GM18520 (cell line): ENCODE results near the gene KSR2.

Experiments
- ATAC-seq: cut with Tn5 transposase; IDR thresholded peaks from one replicate; pipeline ENCODE4 v1.9.1; 2021; ENCODE audit not compliant: unreplicated experiment

KSR2 gene

DNA sequence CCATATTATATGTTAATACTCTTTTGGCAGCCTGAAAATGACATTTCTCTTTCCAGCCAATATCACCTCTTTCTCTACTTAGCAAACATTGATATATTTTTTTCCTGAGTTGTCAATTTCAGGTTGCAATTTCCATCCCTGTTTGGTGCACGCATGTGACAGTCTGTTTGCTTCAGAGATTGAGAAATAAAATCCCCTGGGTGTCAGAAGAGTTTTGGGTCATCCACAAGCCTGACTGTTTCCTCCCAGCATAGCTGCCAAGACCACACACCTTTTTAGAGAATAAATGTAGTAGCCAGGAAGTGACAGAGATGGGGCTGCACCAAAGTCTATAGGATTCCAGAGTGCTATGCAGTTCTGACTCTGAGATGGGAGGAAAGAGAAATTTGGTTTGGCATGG lies 462.5 kb downstream of the KSR2 start:
- no peak for ATAC-seq

DNA sequence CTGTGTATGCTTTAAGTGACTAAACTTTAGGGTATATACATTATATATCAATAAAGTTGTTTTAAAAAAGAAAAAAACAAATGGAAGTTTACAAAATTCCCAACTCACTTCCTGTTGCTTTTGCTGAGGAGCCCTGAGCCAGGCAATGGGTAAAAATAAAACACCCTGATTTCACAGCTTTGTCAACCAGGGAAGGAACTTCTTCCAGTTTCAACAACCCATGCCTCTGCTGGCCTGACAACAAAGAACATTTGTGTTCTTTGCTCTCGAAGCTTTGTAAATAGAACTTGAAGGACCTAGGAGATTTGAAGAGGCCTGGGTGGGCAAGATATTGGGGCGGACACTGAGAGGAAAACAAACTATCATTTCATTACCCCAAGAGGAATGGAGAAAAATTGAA lies 466.2 kb downstream of the KSR2 start:
- no peak for ATAC-seq

DNA sequence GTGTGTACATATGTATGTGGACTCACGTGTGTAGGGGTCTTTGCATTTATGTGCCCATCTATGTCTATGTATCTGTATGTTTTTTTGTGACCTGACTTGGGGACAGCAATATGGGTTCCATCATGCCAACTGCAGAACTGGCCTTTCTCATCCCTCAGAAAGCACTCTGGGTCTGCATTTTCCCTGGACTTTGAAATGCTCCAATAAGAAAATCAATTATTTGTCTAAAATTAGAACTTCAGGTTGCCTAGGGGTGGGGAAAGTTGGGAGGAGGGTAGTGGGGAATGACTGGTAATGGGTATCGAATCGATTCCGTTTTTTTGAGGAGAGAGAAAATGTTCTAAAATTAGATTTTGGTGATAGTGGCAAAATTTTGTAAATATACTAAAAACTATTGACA lies 466.6 kb downstream of the KSR2 start:
- no peak for ATAC-seq

DNA sequence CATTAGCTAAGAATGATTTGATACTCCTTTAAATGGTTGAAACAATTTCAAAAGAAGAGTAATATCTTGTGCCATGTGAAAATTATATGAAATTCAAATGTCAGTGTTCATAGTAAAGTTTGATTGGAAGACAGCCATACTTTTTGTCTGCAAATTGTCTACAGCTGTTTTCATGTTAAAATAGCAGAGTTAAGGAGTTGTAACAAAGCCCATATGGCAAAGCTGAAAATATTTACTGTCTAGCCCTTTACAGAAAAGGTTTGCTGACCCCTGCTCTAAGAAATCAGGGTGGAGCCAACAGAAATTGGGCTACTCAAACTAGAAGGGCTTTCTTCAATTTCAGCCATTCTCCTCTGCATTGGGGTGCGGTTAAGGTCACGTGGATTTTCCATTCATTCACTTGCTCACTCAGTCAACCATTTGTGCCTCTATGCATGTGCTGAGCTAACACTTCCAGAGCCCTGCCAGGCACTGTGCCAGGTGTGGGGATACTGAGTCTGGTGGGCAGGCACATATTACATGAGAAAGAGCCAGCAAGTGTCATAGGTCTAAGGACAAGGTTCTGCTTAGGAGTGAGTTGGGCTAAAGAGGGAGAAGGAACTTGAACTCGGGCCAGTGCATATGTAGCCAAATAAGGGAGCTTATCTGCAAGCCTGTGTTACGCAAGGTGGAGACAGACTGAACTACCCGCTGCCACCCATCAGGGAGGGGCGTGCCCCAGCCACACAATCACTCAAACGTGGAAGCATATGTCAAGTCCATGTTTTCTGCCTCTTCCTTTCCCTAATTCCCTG lies 467.5 kb downstream of the KSR2 start:
- no peak for ATAC-seq

DNA sequence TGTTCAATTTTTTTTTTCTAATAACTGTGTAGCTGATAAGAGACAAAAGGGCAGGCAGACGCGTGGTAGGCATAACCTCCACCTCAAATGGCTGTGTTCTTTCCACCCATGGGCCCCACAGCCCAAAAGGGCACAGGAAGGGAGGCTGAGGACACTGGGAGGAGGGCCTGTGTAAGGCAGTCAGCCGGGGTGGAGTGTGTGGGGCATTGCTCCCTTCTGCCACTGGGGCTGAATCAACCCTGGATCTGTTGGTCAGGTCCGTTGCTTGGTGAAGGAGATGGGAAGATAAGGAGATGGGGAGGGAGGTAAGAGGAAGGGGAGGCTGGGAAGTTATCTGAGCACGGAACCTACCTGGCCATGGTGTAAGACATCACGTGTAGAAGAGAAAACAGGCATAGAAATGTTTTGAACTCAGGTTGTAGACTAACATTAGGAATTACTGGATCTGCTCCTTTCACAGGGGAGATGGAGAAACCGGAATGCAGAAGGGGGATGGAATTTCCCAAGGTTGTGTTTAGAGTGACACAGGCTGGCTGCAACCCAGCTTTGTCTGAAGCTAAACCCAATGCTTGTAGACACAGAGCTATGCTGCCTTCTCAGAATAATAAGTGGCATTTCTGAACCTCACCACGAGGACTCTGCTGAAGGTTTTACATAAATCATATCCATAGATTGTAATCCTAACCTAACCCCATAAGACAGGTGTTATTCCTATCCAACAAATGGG lies 468.9 kb downstream of the KSR2 start:
- no peak for ATAC-seq

DNA sequence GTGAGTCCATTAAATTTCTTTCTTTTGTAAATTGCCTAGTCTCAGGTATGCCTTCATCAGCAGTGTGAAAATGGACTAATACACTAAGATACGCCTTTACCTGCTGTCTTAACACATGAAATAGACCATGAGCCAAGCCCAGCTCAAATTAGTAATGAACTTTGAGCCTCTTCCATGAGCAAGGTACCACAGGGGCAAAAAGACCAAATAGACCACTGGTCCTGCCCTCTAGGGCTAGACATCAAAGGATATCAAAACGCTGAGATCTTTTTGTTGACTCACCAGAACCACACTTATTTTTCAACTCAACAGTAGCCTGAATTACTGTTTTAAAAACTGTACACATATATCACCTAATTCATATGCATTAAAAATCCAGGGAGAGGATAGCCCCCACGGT lies 469.9 kb downstream of the KSR2 start:
- ATAC-seq = no peak

DNA sequence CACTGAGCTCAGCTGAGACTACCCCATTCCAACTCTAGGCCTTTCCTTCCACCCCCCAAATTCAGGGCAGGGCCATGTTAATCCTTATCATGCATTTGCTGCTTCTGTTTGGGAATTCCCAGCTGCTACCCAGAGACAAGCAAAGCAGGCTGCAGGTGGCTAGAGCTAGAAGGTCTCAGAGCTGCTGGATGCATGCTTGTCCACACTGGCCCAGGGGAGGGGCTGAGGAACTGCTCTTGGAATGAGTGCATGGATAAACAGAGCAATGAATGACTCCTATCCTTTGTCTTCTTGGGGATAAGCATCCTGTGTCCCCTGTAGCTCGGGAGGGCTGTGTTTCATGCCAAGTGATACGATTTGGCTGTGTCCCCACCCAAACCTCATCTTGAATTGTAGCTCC lies 470.5 kb downstream of the KSR2 start:
- no peak for ATAC-seq

DNA sequence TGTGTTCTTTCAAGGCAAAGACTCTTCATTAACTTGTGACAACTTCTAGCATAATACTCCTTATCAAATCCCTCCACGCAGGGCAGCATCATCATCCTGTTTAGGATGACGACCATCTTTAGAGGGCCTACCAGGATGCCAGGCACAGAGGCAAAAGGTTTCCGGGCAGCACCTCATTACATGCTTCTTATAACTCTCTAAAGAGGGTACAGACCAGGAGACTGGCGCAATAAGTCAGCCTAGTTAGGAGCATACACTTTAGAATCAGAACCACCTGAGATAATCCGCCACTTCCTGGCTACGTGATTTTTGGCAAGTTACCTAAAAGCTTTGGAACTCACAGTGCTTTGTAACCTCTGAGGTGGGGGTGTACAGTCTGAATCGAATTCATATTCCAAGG lies 471.4 kb downstream of the KSR2 start:
- no peak for ATAC-seq

DNA sequence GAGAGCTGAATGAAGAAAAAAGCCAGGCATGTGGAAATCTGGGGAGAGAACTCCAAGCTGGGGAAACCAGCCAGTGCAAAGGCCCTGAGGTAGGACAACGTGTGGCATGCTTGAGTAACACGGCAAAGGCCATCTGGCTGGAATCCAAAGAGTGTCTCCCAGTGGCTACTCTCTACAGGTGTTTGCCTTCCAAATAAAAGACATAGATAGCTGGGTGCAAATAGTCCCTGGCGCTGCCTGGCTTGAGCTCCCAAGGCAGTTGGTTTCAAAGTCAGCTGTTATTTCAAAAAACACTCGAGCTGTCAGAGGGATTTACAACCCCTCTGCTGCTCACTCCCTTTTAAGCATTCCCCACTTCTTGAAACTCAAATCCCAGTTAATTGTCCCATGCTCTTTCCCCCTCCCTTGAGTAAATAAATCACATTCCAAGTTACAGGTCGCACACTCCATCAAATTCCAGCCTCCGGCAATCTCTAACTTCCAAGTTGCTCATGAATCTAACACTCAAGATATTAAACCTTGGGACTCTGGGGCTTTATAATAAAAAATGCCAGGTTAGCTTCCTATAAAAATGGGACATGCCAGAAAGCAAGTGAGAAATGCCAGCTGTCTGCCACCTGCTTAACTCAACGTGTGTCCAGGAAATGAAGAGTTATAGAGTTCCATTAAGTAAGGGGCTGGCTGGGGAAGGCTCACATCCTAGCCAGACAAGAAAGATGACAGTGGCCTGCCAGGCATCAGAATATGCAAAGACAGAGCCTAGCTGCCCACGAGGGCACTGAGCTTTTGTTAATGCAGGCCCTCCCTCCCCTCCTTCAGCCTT lies 473.7 kb downstream of the KSR2 start:
- no peak for ATAC-seq

DNA sequence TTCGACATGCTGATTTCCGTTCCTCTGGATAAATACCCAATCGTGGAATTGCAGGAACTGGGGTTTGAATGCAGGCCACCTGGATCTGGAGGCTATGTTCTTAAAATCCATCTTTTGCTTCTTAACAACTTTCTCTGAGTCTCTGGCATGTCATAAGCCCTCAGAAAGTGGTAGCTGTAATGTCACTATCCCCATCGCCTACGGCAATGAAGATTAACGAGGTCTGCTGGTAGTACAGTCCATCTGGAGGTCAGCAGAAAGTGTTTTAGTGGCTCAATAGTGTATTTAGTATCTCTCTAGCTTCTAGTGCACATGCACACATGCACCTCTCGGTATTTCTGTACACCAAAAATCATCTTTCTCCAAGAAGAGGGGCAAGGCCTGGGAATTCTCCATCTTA lies 477.1 kb downstream of the KSR2 start:
- no peak for ATAC-seq

DNA sequence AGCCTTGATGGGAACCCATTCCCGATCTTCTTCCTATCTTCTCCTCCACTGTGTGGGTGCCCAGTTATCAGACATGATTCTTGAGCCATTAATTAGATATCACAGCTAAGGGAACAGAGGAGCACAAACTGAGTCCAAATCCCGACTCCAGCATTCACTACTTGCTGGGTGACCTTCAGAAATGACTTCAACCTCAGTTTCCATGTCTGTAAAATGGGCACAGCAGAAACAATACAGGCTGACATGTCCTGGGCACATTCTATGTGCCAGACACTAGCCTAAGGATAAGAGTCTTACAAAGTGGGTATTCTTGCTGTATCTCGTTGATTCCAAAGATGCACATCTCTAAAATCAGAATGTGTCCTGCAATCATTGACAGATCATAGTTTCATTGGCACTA lies 478.7 kb downstream of the KSR2 start:
- ATAC-seq = no peak

DNA sequence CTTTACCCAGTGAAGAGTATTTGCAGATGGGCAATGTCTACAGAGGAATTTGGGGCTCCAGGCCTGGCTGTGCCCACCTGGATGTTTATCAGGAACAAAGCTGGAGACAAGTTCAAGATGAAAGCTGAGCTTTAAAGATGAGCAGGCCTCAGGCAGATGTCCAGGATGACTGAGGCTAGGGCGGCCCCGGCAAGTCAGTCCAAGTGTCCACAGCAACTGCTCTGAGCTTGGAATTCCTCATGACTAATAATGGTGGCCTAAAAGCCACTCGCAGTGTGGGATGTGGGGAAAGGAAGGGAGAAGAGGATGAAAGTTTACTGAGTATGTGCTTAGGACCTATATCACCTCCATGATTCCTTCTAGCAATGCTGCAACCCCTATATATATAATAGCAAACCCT lies 479.1 kb downstream of the KSR2 start:
- no peak for ATAC-seq

DNA sequence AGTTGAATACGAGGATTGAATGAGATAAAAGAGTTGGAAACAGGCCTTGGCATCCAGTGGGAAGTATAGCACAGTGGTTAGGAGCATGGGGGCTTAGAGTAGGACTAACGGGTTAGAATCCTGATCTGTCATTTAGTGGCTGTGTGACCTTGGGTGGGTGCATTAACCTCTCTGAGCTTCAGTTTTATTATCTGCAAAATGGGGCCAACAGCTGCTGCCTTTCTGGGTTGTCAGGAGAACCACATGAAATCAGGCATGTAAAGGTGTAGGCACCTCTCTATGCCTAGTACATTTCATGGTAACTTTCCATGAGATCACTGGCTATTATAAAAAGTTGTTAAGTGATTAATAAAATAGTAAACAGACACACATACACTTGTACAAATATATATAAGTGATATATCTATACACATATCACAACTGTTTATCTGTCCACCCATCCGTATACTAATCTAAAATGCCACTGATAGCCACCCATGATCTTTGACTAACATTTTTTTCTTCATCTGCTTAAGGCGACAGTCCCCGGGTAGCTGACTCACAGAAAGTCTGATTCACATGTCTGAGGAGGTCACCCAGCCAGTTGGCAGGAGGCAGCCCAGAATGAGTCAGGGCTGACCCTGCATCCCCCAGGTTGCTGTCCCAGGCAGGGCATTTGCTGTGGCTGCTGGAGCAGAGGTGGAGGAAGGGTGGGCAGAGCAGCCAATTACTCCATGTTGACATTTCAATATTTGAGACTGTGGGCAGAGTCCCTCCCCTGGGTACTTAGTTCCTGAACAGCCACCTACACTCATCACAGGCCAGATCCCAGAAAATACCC lies 481.7 kb downstream of the KSR2 start:
- no peak for ATAC-seq

DNA sequence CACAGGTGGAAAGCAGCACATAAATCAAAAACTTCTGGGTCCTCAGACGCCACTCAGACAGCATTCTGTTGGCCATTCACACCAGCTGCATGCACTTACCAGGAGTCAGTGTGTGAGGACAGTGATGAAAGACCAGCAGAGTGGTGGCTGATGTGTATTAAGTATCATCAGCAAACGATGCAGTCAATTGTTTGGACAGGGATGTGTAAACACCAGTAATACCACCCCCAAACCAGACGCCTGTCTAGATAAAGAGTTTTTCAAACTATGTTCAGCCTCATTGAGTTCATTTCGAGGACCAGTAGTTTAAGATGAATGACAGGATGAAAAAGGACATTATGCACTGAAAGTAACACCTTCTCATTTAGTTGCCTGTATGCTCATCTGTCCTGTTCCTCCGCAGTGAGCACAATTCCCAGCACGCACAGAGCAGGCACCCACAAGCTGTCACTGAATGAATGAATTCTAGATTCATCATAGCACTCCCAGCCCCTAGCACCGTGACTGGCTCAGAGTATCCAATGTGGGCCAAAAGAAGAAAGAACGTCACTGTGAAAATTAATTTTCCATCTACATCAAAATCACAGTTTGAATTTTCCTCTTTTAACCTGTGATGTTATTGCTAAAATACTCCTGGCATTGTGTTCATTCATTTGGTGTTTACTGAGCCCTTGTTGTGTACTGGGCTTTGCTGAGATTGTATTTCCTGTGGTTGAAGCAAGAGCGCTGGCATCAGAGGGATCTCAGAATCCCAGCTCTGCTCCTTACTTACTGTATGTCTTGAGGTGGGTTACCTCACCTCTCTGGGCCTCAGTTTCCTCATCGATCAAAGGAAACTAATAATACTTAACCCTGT lies 482.6 kb downstream of the KSR2 start:
- no peak for ATAC-seq

DNA sequence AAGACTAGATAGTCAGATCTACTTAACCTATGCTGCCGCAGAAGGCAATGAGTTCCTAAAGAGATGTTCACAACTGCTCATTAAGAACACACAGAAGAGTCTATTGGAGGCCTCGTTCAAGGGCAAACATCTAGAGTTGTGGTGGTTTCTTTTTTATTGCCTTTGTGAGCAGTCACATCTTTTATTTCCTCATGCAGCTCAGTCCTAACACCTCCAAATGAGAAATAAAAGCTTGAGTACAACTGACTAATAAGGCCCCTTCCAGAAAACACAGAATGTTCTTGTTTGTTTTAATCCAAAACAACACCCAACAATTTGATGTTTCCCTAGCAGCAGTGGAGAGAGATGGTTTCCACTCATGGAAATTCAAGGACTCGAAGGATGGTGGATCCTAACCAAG lies 483.9 kb downstream of the KSR2 start:
- no peak for ATAC-seq

DNA sequence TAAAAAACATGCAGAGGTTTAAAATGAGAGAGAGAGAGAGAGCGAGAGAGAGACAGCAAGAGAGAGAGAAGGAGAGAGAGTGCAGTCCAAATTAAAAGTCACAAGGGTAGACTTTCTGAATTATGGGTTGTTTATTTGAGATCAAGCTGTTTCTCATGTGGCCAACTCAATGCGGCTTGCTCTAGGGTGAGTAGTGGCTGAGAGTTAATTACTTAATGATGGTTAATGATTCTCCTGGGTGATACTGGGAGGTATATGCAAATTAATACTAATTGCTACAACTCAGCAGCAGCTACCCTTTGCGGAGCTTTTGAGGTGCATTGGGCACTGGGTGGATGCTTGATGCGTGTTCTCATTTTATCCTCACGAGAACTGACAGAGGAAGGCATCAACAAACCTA lies 485.3 kb downstream of the KSR2 start:
- no peak for ATAC-seq

DNA sequence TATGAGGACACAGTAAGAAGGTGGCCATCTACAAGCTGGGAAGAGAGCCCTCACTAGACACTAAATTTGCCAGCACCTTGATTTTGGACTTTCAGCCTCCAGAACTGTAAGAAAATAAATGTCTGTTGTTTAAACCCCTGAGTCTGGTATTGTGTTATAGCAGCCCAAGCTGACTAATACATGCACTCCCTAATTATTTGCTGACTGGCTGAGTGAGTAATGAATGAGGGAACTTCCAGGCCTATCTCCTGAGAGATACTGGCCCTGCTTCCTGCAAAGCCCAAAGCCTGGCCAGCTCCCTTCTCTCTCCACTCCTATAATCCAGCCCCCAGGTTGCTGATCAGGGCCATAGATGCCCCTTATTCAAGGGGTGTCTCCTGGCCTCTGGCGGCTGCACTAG lies 487.3 kb downstream of the KSR2 start:
- ATAC-seq = no peak

DNA sequence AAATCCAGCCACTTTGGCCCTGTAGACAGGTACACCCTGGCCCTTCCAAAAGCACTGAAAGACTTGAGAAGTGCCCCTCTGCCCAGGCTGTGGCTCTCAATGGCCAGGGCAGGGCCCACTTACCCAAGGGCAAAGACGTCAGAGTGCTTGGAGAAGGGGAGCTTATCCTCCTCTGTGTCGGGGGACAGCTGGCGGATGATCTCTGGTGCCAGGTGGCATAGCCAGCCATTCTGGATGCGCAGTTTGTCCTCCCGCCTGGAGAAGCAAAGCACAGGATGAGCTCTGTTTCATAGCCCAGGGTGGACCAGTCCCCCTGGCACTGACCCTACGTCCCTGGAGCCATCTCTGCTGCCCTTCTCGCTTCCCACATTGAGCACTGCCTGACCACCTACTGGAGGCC lies 492.4 kb downstream of the KSR2 start:
- ATAC-seq = no peak

DNA sequence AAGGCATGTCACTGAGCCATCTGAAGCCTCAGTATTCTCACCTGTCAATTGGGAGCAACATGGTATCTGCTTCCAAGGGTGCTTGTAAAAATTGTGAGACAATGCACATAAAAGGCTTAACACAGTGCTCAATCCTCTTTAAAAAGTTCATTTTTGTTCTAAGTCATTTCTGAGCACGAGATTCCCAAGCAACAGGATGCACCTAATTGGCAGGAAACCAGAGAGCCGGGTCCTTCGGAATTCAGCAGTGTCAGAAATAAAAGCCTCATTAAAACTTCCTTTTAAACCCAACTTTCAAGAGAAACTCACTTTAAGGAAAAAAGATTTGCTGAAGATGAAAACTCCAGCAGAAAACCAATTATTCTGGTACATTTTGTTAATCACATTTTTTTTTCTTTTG lies 494.9 kb downstream of the KSR2 start:
- no peak for ATAC-seq

DNA sequence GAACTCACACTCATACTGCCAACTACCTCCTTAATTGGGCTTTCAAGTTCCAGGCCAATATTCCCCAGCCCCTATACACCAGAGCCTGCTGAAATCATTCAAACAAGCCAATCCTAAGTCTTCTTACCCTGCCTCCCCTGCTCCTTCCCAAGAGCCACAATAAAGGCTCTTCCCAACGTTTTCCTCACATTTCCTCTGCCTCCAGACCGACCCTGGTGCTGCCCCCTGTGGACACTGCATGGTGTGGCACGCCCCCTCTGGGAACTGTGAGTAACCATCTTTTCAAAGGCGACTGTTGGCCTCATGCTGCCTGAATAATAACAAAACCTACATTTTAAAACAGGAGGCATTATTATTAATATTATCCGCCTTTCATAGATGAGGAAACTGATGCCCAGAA lies 495.8 kb downstream of the KSR2 start:
- ATAC-seq = no peak
